ENCODE results near the gene PTP4A2.
"Not testable (repeated sequence)": the region's sequence is repeated elsewhere in the genome, so short reads cannot be mapped to it uniquely, and the experiment has no call there.

PTP4A2 gene

GRCh38 chr1:31957701-31958674, 19.8 kb upstream of the PTP4A2 start:
- H3K9ac ChIP-seq (ENCODE audit: insufficient read length, low read depth): no peak overlapping the region
- TF ChIP-seq ZNF274 (IDR thresholded peaks at IDR 0.05; ENCODE audit: low read depth, low read length) (no peak), SUZ12 (IDR thresholded peaks at IDR 0.05; ENCODE audit: extremely low read depth, insufficient read depth, insufficient read length) (no peak), YY1 (IDR thresholded peaks at IDR 0.05; ENCODE audit: insufficient read depth, insufficient read length) (no peak)
- no peaks in the 10 kb centered on the region for H3K36me3 ChIP-seq (ENCODE audit: insufficient read depth, insufficient read length, low read length)
- H3K4me3 ChIP-seq (ENCODE audit: insufficient read length, low read depth): no peak overlapping the region
- H3K9me3 ChIP-seq (ENCODE audit: insufficient read depth, low read length): no peaks in the 10 kb centered on the region
- no peak for DNase-seq (ENCODE audit: low read depth, low spot score)
- H3K4me1 ChIP-seq (ENCODE audit: insufficient read depth, insufficient read length): peaks cover 16% of the 10 kb centered on the region
- H3K27me3 ChIP-seq (ENCODE audit: insufficient read depth, insufficient read length): no peaks in the 10 kb centered on the region

GRCh38 chr1:31955917-31956736, 18.0 kb upstream of the PTP4A2 start:
- DNase-seq (ENCODE audit: low read depth, low spot score): no peak
- peaks cover 21% of the 10 kb centered on the region for H3K4me1 ChIP-seq (ENCODE audit: insufficient read depth, insufficient read length)
- peak overlapping the region; percentile 38 for H3K9ac ChIP-seq (ENCODE audit: insufficient read length, low read depth)
- H3K27me3 ChIP-seq (ENCODE audit: insufficient read depth, insufficient read length): no peaks in the 10 kb centered on the region
- TF ChIP-seq YY1 (IDR thresholded peaks at IDR 0.05; ENCODE audit: insufficient read depth, insufficient read length) (no peak), ZNF274 (IDR thresholded peaks at IDR 0.05; ENCODE audit: low read depth, low read length) (no peak), SUZ12 (IDR thresholded peaks at IDR 0.05; ENCODE audit: extremely low read depth, insufficient read depth, insufficient read length) (no peak)
- no peaks in the 10 kb centered on the region for H3K9me3 ChIP-seq (ENCODE audit: insufficient read depth, low read length)
- H3K36me3 ChIP-seq (ENCODE audit: insufficient read depth, insufficient read length, low read length): no peaks in the 10 kb centered on the region
- no peak overlapping the region for H3K4me3 ChIP-seq (ENCODE audit: insufficient read length, low read depth)

DNA sequence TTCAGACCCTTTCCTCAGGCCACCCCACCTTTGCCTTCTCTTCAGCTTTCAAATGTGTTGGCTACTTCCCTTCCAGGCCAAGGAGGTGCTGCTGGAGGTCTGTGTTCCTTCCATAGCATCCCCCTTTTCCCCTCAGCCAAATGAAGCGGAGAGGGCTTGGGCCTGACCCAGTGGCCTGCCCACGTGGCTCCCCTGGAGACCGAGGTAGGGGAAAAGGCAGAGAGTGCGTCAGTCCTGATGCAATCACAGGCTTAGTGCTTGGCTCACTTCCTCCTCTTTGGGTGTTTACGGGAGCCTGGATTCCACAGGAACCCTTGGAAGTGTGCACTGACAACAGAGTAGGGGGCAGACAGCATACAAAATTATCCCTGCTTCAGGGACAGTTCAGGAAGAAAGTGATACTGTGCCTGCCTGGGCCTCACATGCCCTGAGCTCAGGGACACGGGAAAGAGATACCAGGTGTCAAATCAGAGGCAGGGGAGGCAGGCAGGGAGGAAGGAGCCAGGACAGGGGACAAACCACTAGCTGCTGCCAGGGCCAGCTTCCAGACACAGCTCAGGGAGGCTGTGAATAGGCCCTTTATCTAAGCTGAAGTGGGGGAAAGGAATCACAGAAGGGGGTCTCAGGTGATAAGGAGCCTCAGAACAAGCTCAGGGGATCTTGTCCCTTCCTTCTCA, 16.6 kb upstream of the PTP4A2 start:
- Histone ChIP-seq H3K4me3 (ENCODE audit: insufficient read length, low read depth) (no peak overlapping the region), H3K27me3 (ENCODE audit: insufficient read depth, insufficient read length) (no peaks in the 10 kb centered on the region), H3K9ac (ENCODE audit: insufficient read length, low read depth) (peak overlapping the region; percentile 11), H3K4me1 (ENCODE audit: insufficient read depth, insufficient read length) (peaks cover 21% of the 10 kb centered on the region), H3K36me3 (ENCODE audit: insufficient read depth, insufficient read length, low read length) (no peaks in the 10 kb centered on the region), H3K9me3 (ENCODE audit: insufficient read depth, low read length) (no peaks in the 10 kb centered on the region)
- DNase-seq (ENCODE audit: low read depth, low spot score): no peak
- TF ChIP-seq ZNF274 (IDR thresholded peaks at IDR 0.05; ENCODE audit: low read depth, low read length): no peak
- TF ChIP-seq YY1 (IDR thresholded peaks at IDR 0.05; ENCODE audit: insufficient read depth, insufficient read length): no peak
- TF ChIP-seq SUZ12 (IDR thresholded peaks at IDR 0.05; ENCODE audit: extremely low read depth, insufficient read depth, insufficient read length): no peak

DNA sequence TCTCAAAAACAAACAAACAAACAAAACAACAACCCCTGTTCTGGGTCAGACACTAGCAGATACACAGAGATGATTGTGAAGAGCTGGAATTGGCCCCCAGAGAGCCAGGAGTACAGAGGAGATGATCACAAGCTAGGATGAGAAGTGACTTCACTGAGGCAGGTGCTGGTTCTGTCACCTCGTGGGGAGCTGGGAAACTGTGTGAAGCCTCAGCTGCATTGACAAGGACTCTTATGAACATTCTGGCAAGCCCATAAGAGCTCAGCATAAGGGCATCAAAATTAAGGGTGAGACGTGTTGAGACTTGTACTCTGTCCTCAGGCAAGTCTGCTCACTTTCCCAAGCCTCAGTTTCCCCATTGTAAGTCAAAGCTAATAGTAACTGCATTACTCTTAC, 14.7 kb upstream of the PTP4A2 start:
- H3K27me3 ChIP-seq (ENCODE audit: insufficient read depth, insufficient read length): no peaks in the 10 kb centered on the region
- H3K36me3 ChIP-seq (ENCODE audit: insufficient read depth, insufficient read length, low read length): no peaks in the 10 kb centered on the region
- H3K4me1 ChIP-seq (ENCODE audit: insufficient read depth, insufficient read length): peaks cover 20% of the 10 kb centered on the region
- H3K9ac ChIP-seq (ENCODE audit: insufficient read length, low read depth): no peak overlapping the region
- TF ChIP-seq YY1 (IDR thresholded peaks at IDR 0.05; ENCODE audit: insufficient read depth, insufficient read length) (no peak), SUZ12 (IDR thresholded peaks at IDR 0.05; ENCODE audit: extremely low read depth, insufficient read depth, insufficient read length) (no peak), ZNF274 (IDR thresholded peaks at IDR 0.05; ENCODE audit: low read depth, low read length) (no peak)
- H3K4me3 ChIP-seq (ENCODE audit: insufficient read length, low read depth): no peak overlapping the region
- H3K9me3 ChIP-seq (ENCODE audit: insufficient read depth, low read length): no peaks in the 10 kb centered on the region
- no peak for DNase-seq (ENCODE audit: low read depth, low spot score)

- TF ChIP-seq YY1 (IDR thresholded peaks at IDR 0.05; ENCODE audit: insufficient read depth, insufficient read length) (no peak), ZNF274 (IDR thresholded peaks at IDR 0.05; ENCODE audit: low read depth, low read length) (no peak), SUZ12 (IDR thresholded peaks at IDR 0.05; ENCODE audit: extremely low read depth, insufficient read depth, insufficient read length) (no peak)
- Histone ChIP-seq H3K4me1 (ENCODE audit: insufficient read depth, insufficient read length) (peaks cover 16% of the 10 kb centered on the region), H3K4me3 (ENCODE audit: insufficient read length, low read depth) (no peak overlapping the region)
Measured at GRCh38 chr1:31951276-31951675, 13.1 kb upstream of the PTP4A2 start.

GRCh38 chr1:31949862-31950261, 11.7 kb upstream of the PTP4A2 start:
- no peaks in the 10 kb centered on the region for H3K36me3 ChIP-seq (ENCODE audit: insufficient read depth, insufficient read length, low read length)
- no peaks in the 10 kb centered on the region for H3K9me3 ChIP-seq (ENCODE audit: insufficient read depth, low read length)
- TF ChIP-seq ZNF274 (IDR thresholded peaks at IDR 0.05; ENCODE audit: low read depth, low read length) (no peak), YY1 (IDR thresholded peaks at IDR 0.05; ENCODE audit: insufficient read depth, insufficient read length) (no peak), SUZ12 (IDR thresholded peaks at IDR 0.05; ENCODE audit: extremely low read depth, insufficient read depth, insufficient read length) (no peak)
- H3K9ac ChIP-seq (ENCODE audit: insufficient read length, low read depth): no peak overlapping the region
- DNase-seq (ENCODE audit: low read depth, low spot score): no peak
- peaks cover 11% of the 10 kb centered on the region for H3K4me1 ChIP-seq (ENCODE audit: insufficient read depth, insufficient read length)
- no peak overlapping the region for H3K4me3 ChIP-seq (ENCODE audit: insufficient read length, low read depth)
- H3K27me3 ChIP-seq (ENCODE audit: insufficient read depth, insufficient read length): no peaks in the 10 kb centered on the region

More at GRCh38 chr1:31951276-31951675, 13.1 kb upstream of the PTP4A2 start:
- Histone ChIP-seq H3K27me3 (ENCODE audit: insufficient read depth, insufficient read length) (no peaks in the 10 kb centered on the region), H3K36me3 (ENCODE audit: insufficient read depth, insufficient read length, low read length) (no peaks in the 10 kb centered on the region), H3K9ac (ENCODE audit: insufficient read length, low read depth) (no peak overlapping the region), H3K9me3 (ENCODE audit: insufficient read depth, low read length) (no peaks in the 10 kb centered on the region)
- no peak for DNase-seq (ENCODE audit: low read depth, low spot score)

DNA sequence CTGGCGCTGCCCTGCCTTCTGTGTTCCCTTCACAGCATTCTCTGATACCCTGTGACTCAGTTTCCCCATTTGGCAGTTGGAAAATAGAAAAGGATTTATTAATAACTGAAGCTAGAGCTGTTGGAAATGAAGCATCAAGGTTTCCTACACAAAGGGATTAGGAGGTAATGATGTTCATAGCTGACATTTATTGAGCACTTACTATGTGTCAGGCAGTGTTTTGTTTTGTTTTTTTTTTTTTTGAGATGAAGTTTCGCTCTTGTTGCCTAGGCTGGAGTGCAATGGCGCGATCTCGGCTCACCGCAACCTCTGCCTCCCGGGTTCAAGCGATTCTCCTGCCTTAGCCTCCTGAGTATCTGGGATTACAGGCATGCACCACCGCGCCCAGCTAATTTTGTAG, 7.5 kb upstream of the PTP4A2 start:
- H3K9me3 ChIP-seq (ENCODE audit: insufficient read depth, low read length); H3K9ac ChIP-seq (ENCODE audit: insufficient read length, low read depth); H3K36me3 ChIP-seq (ENCODE audit: insufficient read depth, insufficient read length, low read length); H3K4me3 ChIP-seq (ENCODE audit: insufficient read length, low read depth); H3K4me1 ChIP-seq (ENCODE audit: insufficient read depth, insufficient read length); H3K27me3 ChIP-seq (ENCODE audit: insufficient read depth, insufficient read length); DNase-seq (ENCODE audit: low read depth, low spot score): not testable (repeated sequence)

All from NT2/D1 (cell line).